T-cell (primary cell): ENCODE measurements around the gene USP28. TPM values are rescaled to one million over a fixed set of nuclear protein-coding genes. Genes with fewer than 3 reads are reported as not detected.

Experiments used
- ATAC-seq, 4 experiments: fragments of 200-7000 bp in 3 of 4; fragments of 150-1000 bp in 1 of 4; cut with Tn5 transposase; replicated peaks in 1 of 4; 1 replicate in 3 of 4; 2 replicates in 1 of 4; pipeline ENCODE4 v1.10.0; 2021; ENCODE audit warnings: moderate library complexity in 3 of 4, mild to moderate bottlenecking in 2 of 4, moderate number of reproducible peaks in 1 of 4
- CTCF ChIA-PET, 2 donors: fragments of 300-600 bp; sonication (Branson Sonifier 250); formaldehyde crosslinking; loops; one replicate each; lab custom pipeline; 2022; ENCODE audit warnings: antibody characterized with exemption in 2 of 2; lab: Charles Lee
- POLR2A ChIA-PET, 2 donors: fragments of 300-600 bp; sonication (Branson Sonifier 250); formaldehyde crosslinking; loops; one replicate each; lab custom pipeline; 2022; ENCODE audit warnings: antibody characterized with exemption in 2 of 2; lab: Charles Lee
- DNase-seq, 35 experiments: peaks; one replicate each; pipeline versions ENCODE4 v3.0.0 to v3.0.0-alpha.2; 2013 to 2023
- H3K27ac ChIP-seq: one replicate; pipeline ENCODE4 v1.5.1; 2013; ENCODE audit warnings: low read length
- H3K27me3 ChIP-seq, 2 experiments: replicated peaks in 1 of 2; 1 replicate in 1 of 2; 2 replicates in 1 of 2; pipeline versions ENCODE4 v1.6.1 to v1.7.0; 2013; ENCODE audit warnings: low read length in 1 of 2, mixed read lengths in 1 of 2; ENCODE audit not compliant: control insufficient read depth in 2 of 2, insufficient read depth in 2 of 2; ENCODE audit errors: extremely low read depth in 1 of 2
- H3K36me3 ChIP-seq, 2 donors: 1 replicate in 1 of 2; 2 replicates in 1 of 2; pipeline versions ENCODE4 v1.6.1 to v1.7.0; 2013; ENCODE audit warnings: low read length in 1 of 2; ENCODE audit not compliant: control insufficient read depth in 2 of 2, insufficient read depth in 1 of 2; ENCODE audit errors: extremely low read depth in 1 of 2
- H3K4me1 ChIP-seq, 2 experiments: 1 replicate in 1 of 2; 2 replicates in 1 of 2; pipeline versions ENCODE4 v1.6.1 to v1.7.0; 2013; ENCODE audit warnings: low read length in 2 of 2, mixed read lengths in 1 of 2; ENCODE audit not compliant: insufficient read depth in 2 of 2, control insufficient read depth in 1 of 2; ENCODE audit errors: extremely low read depth in 1 of 2
- H3K4me3 ChIP-seq, 2 donors: 1 replicate in 1 of 2; 2 replicates in 1 of 2; pipeline versions ENCODE4 v1.5.1 to v1.7.0; 2013; ENCODE audit warnings: mild to moderate bottlenecking in 2 of 2, low read length in 1 of 2, moderate library complexity in 1 of 2; ENCODE audit not compliant: control insufficient read depth in 1 of 2; ENCODE audit errors: extremely low read depth in 1 of 2
- H3K9me3 ChIP-seq: 2 replicates; pipeline ENCODE4 v1.7.0; 2013
- H3K27ac Mint-ChIP-seq, 2 donors: one replicate each; pipeline ENCODE4 v1.8.0; 2020 to 2021; ENCODE audit warnings: mild to moderate bottlenecking in 2 of 2, mixed read lengths in 2 of 2
- H3K27me3 Mint-ChIP-seq, 2 donors: one replicate each; pipeline ENCODE4 v1.8.0; 2021 to 2022; ENCODE audit warnings: mixed read lengths in 2 of 2
- H3K36me3 Mint-ChIP-seq: one replicate; pipeline ENCODE4 v1.8.0; 2021; ENCODE audit warnings: mixed read lengths
- H3K4me1 Mint-ChIP-seq, 3 donors: one replicate each; pipeline ENCODE4 v1.8.0; 2020 to 2022; ENCODE audit warnings: mixed read lengths in 3 of 3, mild to moderate bottlenecking in 1 of 3
- H3K4me3 Mint-ChIP-seq, 3 donors: one replicate each; pipeline ENCODE4 v1.8.0; 2020 to 2022; ENCODE audit warnings: mild to moderate bottlenecking in 3 of 3, mixed read lengths in 3 of 3, moderate library complexity in 3 of 3
- H3K9me3 Mint-ChIP-seq, 3 donors: one replicate each; pipeline ENCODE4 v1.8.0; 2020 to 2022; ENCODE audit warnings: mixed read lengths in 3 of 3
- WGBS: methylation state at CpG from one replicate; pipeline ENCODE4 v1.1.5; 2013; ENCODE audit warnings: missing lambda C conversion rate; ENCODE audit not compliant: insufficient coverage; 5-methylcytosine and 5-hydroxymethylcytosine counted together
- total RNA-seq, 35 experiments: library from RNA in 6 of 35; stranded (reverse) in 6 of 35; fragments of 120-200 nt in 1 of 35; gene quantifications; one replicate each; pipeline versions ENCODE4 v1.2.1 to v1.2.4 and lab custom pipeline; 2013 to 2026

Gene USP28
- total RNA-seq, 5 donors from 2014 or later (not counting 1 experiment from before 2014, with no cell fraction given): 16.8 to 28.5 (median 22.9) TPM

- H3K36me3 ChIP-seq: no peaks in the 10 kb centered on the region
- ATAC-seq: peak; percentile 21 to 51 (median 41)
- ChIA-PET POLR2A (interaction anchor here (0.6 to 0.7 kb wide), 2 partner anchors 15 to 139 kb away, joined by 6 to 12 read pairs; no protein-coding TSS in a partner anchor), CTCF (interaction anchor here (0.6 to 1.1 kb wide), 7 partner anchors 9 to 408 kb away, joined by 4 to 17 read pairs (median 6); no protein-coding TSS in a partner anchor)
- peak overlapping the region; percentile 86 to 97 (median 91) for H3K4me3 Mint-ChIP-seq
- H3K9me3 Mint-ChIP-seq: no peaks in the 10 kb centered on the region
- H3K27me3 Mint-ChIP-seq: no peaks in the 10 kb centered on the region
- H3K27ac Mint-ChIP-seq: peak overlapping the region; percentile 74 to 88
- peak overlapping the region; percentile 56 for H3K27ac ChIP-seq
- H3K4me1 Mint-ChIP-seq: peaks cover 39 to 54% (median 51%) of the 10 kb centered on the region in 3 donors
- H3K36me3 Mint-ChIP-seq: peaks cover 5% of the 10 kb centered on the region
- no peaks in the 10 kb centered on the region for H3K9me3 ChIP-seq
- no peaks in the 10 kb centered on the region for H3K27me3 ChIP-seq
- peak in 6 of 35 experiments; percentile 7 to 25 (median 18) for DNase-seq
- under 1% methylated on average over 10 of the region's 19 CpGs for WGBS
- peak overlapping the region; percentile 83 to 89 for H3K4me3 ChIP-seq
- H3K4me1 ChIP-seq: peaks cover 4 to 44% of the 10 kb centered on the region in 2 experiments
Observed at GRCh38 chr11:113874581-113875233, 665 bp downstream of the USP28 start.

- peak overlapping the region; percentile 74 to 88 for H3K27ac Mint-ChIP-seq
- Histone ChIP-seq H3K27me3 (no peaks in the 10 kb centered on the region), H3K36me3 (no peaks in the 10 kb centered on the region), H3K4me3 (peak overlapping the region in 1 of 2 donors; percentile 83), H3K27ac (no peak overlapping the region), H3K9me3 (no peaks in the 10 kb centered on the region), H3K4me1 (peaks cover 4 to 50% of the 10 kb centered on the region in 2 experiments)
- ChIA-PET POLR2A (interaction anchor here (0.6 to 0.7 kb wide), 3 partner anchors 15 to 944 kb away, joined by 6 to 12 read pairs (median 11); no protein-coding TSS in a partner anchor), CTCF (interaction anchor here (0.6 to 1.1 kb wide), 9 partner anchors 10 to 481 kb away, joined by 3 to 17 read pairs (median 6); no protein-coding TSS in a partner anchor)
- H3K4me1 Mint-ChIP-seq: peaks cover 39 to 57% (median 54%) of the 10 kb centered on the region in 3 donors
- peak overlapping the region; percentile 86 to 97 (median 91) for H3K4me3 Mint-ChIP-seq
- H3K27me3 Mint-ChIP-seq: no peaks in the 10 kb centered on the region
- ATAC-seq (no peak), DNase-seq (no peak)
- H3K36me3 Mint-ChIP-seq: peaks cover 5% of the 10 kb centered on the region
- WGBS: 96% methylated on average over 3 of the region's 19 CpGs
- H3K9me3 Mint-ChIP-seq: no peaks in the 10 kb centered on the region
Observed at GRCh38 chr11:113874096-113874495, 1.3 kb downstream of the USP28 start.

DNA sequence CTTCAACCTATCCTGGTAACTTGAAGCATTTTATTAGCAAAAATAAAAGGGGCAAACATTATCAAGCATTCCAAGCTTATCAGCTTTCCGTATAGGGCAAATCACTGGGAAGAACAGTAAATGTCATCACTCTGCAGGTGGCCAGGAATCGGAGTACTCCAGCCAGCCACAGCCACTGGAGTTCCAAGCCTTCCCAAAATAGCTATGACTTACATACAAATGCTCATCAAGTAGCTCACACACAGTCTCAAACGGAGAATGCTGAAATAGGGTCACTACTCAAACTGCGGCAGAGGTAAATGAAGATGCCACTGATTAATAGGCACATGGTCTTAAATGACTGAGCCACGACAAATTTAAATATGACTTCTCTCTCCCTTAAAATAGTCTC, 2.1 kb downstream of the USP28 start:
- POLR2A ChIA-PET: no interaction called here
- H3K4me3 Mint-ChIP-seq: peak overlapping the region; percentile 86 to 97 (median 91)
- no peaks in the 10 kb centered on the region for H3K27me3 ChIP-seq
- WGBS: 88% methylated on average over 4 of the region's 5 CpGs
- peak overlapping the region in 1 of 2 donors; percentile 10 for H3K27ac Mint-ChIP-seq
- H3K36me3 Mint-ChIP-seq: peaks cover 5% of the 10 kb centered on the region
- no peak for ATAC-seq
- peaks cover 41 to 61% (median 59%) of the 10 kb centered on the region in 3 donors for H3K4me1 Mint-ChIP-seq
- H3K36me3 ChIP-seq: no peaks in the 10 kb centered on the region
- DNase-seq: no peak
- H3K4me1 ChIP-seq: peaks cover 4 to 58% of the 10 kb centered on the region in 2 experiments
- CTCF ChIA-PET: interaction anchor here in 1 of 2 donors (0.7 kb wide), 1 partner anchor 482 kb away, joined by 9 read pairs; no protein-coding TSS in a partner anchor
- H3K27me3 Mint-ChIP-seq: no peaks in the 10 kb centered on the region
- no peak overlapping the region for H3K4me3 ChIP-seq
- no peak overlapping the region for H3K27ac ChIP-seq
- no peaks in the 10 kb centered on the region for H3K9me3 Mint-ChIP-seq
- H3K9me3 ChIP-seq: no peaks in the 10 kb centered on the region

- no peak for DNase-seq
- no peak overlapping the region for H3K4me3 Mint-ChIP-seq
- Histone ChIP-seq H3K4me1 (peaks cover 8 to 58% of the 10 kb centered on the region in 2 experiments), H3K27me3 (no peaks in the 10 kb centered on the region), H3K36me3 (no peaks in the 10 kb centered on the region), H3K9me3 (no peaks in the 10 kb centered on the region), H3K4me3 (no peak overlapping the region), H3K27ac (no peak overlapping the region)
- ChIA-PET POLR2A (no interaction called here), CTCF (interaction anchor here in 1 of 2 donors (0.8 kb wide), 1 partner anchor 9 kb away, joined by 3 read pairs; no protein-coding TSS in a partner anchor)
- H3K9me3 Mint-ChIP-seq: no peaks in the 10 kb centered on the region
- no peak overlapping the region for H3K27ac Mint-ChIP-seq
- H3K36me3 Mint-ChIP-seq: peaks cover 10% of the 10 kb centered on the region
- no peak for ATAC-seq
- peaks cover 33 to 59% (median 58%) of the 10 kb centered on the region in 3 donors for H3K4me1 Mint-ChIP-seq
- 93% methylated on average over 1 of the region's 3 CpGs for WGBS
- H3K27me3 Mint-ChIP-seq: no peaks in the 10 kb centered on the region
Observed at GRCh38 chr11:113871336-113871735, 4.0 kb downstream of the USP28 start.

DNA sequence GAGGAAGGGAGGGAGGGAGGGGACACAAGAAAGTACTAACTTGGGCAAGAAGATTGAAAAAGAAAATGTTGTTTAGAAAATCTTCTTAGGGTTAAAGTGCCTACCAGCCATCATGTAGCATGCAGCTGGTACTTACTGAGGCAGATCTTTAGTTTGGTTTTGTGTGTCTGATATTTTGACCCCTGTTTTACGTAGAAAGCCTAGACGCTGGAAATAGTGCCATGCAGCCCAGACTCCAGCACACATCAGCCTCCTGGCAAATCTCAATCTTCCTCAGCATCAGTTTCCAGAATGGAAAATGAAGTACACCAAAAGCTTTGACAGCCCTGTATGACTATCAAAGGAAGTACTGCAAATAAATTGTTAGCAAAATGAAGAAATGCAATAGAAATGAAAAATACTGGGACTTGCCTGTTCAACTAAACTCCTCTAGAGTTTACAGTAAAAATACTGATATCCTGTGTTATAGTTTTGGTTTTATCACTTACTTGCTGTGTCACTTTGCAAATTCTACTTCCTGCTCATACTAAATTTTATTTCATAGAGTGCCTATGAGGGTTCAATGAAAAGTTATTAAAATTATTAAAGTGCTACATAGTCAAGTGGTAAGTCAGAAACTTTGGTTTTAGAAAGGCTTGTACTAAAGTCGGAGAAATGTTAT, 7.4 kb downstream of the USP28 start:
- Mint-ChIP-seq H3K4me3 (no peak overlapping the region), H3K27me3 (no peaks in the 10 kb centered on the region), H3K4me1 (peaks cover 17 to 46% (median 40%) of the 10 kb centered on the region in 3 donors), H3K27ac (peak overlapping the region; percentile 50 to 75), H3K9me3 (no peaks in the 10 kb centered on the region), H3K36me3 (peaks cover 22% of the 10 kb centered on the region)
- no peaks in the 10 kb centered on the region for H3K27me3 ChIP-seq
- ChIA-PET POLR2A (no interaction called here), CTCF (no interaction called here)
- no CpG with 5 or more reads among the region's 3 CpGs for WGBS
- peak overlapping the region; percentile 24 for H3K27ac ChIP-seq
- H3K9me3 ChIP-seq: no peaks in the 10 kb centered on the region
- no peak for ATAC-seq
- peak in 1 of 35 experiments; percentile 6 for DNase-seq
- no peaks in the 10 kb centered on the region for H3K36me3 ChIP-seq
- H3K4me1 ChIP-seq: peaks cover 4 to 54% of the 10 kb centered on the region in 2 experiments
- no peak overlapping the region for H3K4me3 ChIP-seq

- POLR2A ChIA-PET: no interaction called here
- no peak for ATAC-seq
- no peak overlapping the region for H3K4me3 Mint-ChIP-seq
Observed at GRCh38 chr11:113865873-113866272, 9.5 kb downstream of the USP28 start.

More at GRCh38 chr11:113865873-113866272, 9.5 kb downstream of the USP28 start:
- no peak overlapping the region for H3K27ac Mint-ChIP-seq
- H3K27me3 Mint-ChIP-seq: no peaks in the 10 kb centered on the region
- H3K27ac ChIP-seq: peak overlapping the region; percentile 10
- DNase-seq: no peak
- H3K36me3 ChIP-seq: no peaks in the 10 kb centered on the region
- peaks cover 18 to 40% (median 37%) of the 10 kb centered on the region in 3 donors for H3K4me1 Mint-ChIP-seq
- H3K36me3 Mint-ChIP-seq: peaks cover 25% of the 10 kb centered on the region
- no peaks in the 10 kb centered on the region for H3K27me3 ChIP-seq
- H3K4me1 ChIP-seq: peaks cover 7 to 51% of the 10 kb centered on the region in 2 experiments
- CTCF ChIA-PET: no interaction called here
- WGBS: 100% methylated on average over 2 of the region's 8 CpGs
- H3K4me3 ChIP-seq: no peak overlapping the region
- no peaks in the 10 kb centered on the region for H3K9me3 ChIP-seq
- no peaks in the 10 kb centered on the region for H3K9me3 Mint-ChIP-seq
